HCT116 (cell line): ENCODE measurements around the gene GAL. TPM values are rescaled to one million over a fixed set of nuclear protein-coding genes. Genes with fewer than 3 reads are reported as not detected.

Experiments
- ATAC-seq: fragments of 200-7000 bp; cut with Tn5 transposase; 2 replicates; pipeline ENCODE4 v1.9.1; 2020; ENCODE audit warnings: mild to moderate bottlenecking, moderate library complexity
- BruUV-seq: library from RNA; stranded (reverse); fragments of 400-500 nt; replicated peaks from 2 replicates; lab custom pipeline; 2021; lab: Mats Ljungman, UMichigan
- CTCF ChIA-PET: fragments of 300-600 bp; sonication (Branson Sonifier 250); formaldehyde crosslinking; loops from one replicate; lab custom pipeline; 2021; ENCODE audit warnings: antibody characterized with exemption; lab: Charles Lee
- POLR2A ChIA-PET: fragments of 300-600, 350-600 bp; sonication (Branson Sonifier 250); formaldehyde crosslinking; loops from one replicate; lab custom pipeline; 2021; ENCODE audit warnings: antibody characterized with exemption; lab: Charles Lee
- RAD21 ChIA-PET, 2 experiments: fragments of 300-600 bp; sonication (Branson Sonifier 250); formaldehyde crosslinking; loops; one replicate each; lab custom pipeline; 2023; ENCODE audit warnings: low total read pairs in 2 of 2; ENCODE audit not compliant: uncharacterized antibody in 2 of 2, unreplicated experiment in 2 of 2, low non-redundant PET in 1 of 2; lab: Charles Lee
- DNase-seq: peaks from one replicate; pipeline ENCODE4 v3.0.0-alpha.2; 2010; ENCODE audit warnings: low read depth, low spot score
- H2AFZ ChIP-seq: fragments of 200-600 bp; shearing (Covaris generic), sonication (generic); 2 replicates; pipeline ENCODE4 v1.6.1; 2017; ENCODE audit warnings: low read depth, mixed run types, mixed read lengths, antibody characterized with exemption, low read length; ENCODE audit not compliant: poor library complexity, severe bottlenecking
- H3K27ac ChIP-seq: 2 replicates; pipeline ENCODE4 v1.5.1; 2012; ENCODE audit warnings: low read depth, low read length
- H3K27me3 ChIP-seq: fragments of 200-600 bp; sonication (generic); 2 replicates; pipeline ENCODE4 v1.6.1; 2016; ENCODE audit warnings: mixed run types, low read length, mixed read lengths; ENCODE audit not compliant: insufficient read depth
- H3K36me3 ChIP-seq, 2 experiments: fragments of 200-500 bp in 1 of 2; fragments of 200-600 bp in 1 of 2; sonication (Bioruptor generic) in 1 of 2; sonication (generic) in 1 of 2; 2 replicates each; pipeline versions ENCODE4 v1.5.1 to v1.6.1; 2014 to 2016; ENCODE audit warnings: low read length in 2 of 2, inconsistent platforms in 1 of 2, mixed read lengths in 1 of 2, mixed run types in 1 of 2; ENCODE audit not compliant: insufficient read depth in 2 of 2, control insufficient read depth in 1 of 2
- H3K4me1 ChIP-seq, 2 experiments: fragments of 200-600 bp in 1 of 2; sonication (generic) in 1 of 2; 2 replicates each; pipeline versions ENCODE4 v1.5.1 to v1.6.1; 2012 to 2017; ENCODE audit warnings: low read length in 2 of 2, inconsistent platforms in 1 of 2, mild to moderate bottlenecking in 1 of 2, mixed read lengths in 1 of 2, mixed run types in 1 of 2, moderate library complexity in 1 of 2; ENCODE audit not compliant: insufficient read depth in 2 of 2, control insufficient read depth in 1 of 2
- H3K4me2 ChIP-seq: fragments of 200-600 bp; sonication (generic); 2 replicates; pipeline ENCODE4 v1.6.1; 2017; ENCODE audit warnings: mixed run types, low read length, mixed read lengths
- H3K4me3 ChIP-seq, 2 experiments: fragments of 200-600 bp in 1 of 2; sonication (generic) in 1 of 2; replicated peaks in 1 of 2; 2 replicates each; pipeline ENCODE4 v1.5.1; 2011 to 2016; ENCODE audit warnings: low read length in 2 of 2, control low read depth in 1 of 2, low read depth in 1 of 2, mild to moderate bottlenecking in 1 of 2, mixed read lengths in 1 of 2, mixed run types in 1 of 2
- H3K79me2 ChIP-seq: fragments of 200-600 bp; sonication (generic); 2 replicates; pipeline ENCODE4 v1.6.1; 2017; ENCODE audit warnings: mild to moderate bottlenecking, mixed run types, low read length, moderate library complexity, mixed read lengths; ENCODE audit not compliant: insufficient read depth
- H3K9ac ChIP-seq: fragments of 200-600 bp; sonication (generic); 2 replicates; pipeline ENCODE4 v1.6.1; 2016; ENCODE audit warnings: low read length, mixed read lengths
- H3K9me2 ChIP-seq: fragments of 200-600 bp; sonication (generic), shearing (Covaris generic); 2 replicates; pipeline ENCODE4 v1.6.1; 2017; ENCODE audit warnings: mixed run types, mild to moderate bottlenecking, moderate library complexity; ENCODE audit not compliant: insufficient read depth
- H3K9me3 ChIP-seq, 2 experiments: fragments of 200-500 bp in 1 of 2; fragments of 200-600 bp in 1 of 2; sonication (Bioruptor generic) in 1 of 2; sonication (generic) in 1 of 2; 2 replicates each; pipeline ENCODE4 v1.6.1; 2014 to 2017; ENCODE audit warnings: low read length in 2 of 2, mixed read lengths in 2 of 2, inconsistent platforms in 1 of 2, low read depth in 1 of 2, mild to moderate bottlenecking in 1 of 2, mixed run types in 1 of 2, moderate library complexity in 1 of 2; ENCODE audit not compliant: control insufficient read depth in 1 of 2, insufficient read depth in 1 of 2
- H4K20me1 ChIP-seq: fragments of 200-600 bp; sonication (generic), shearing (Covaris generic); 2 replicates; pipeline ENCODE4 v1.6.1; 2017; ENCODE audit warnings: mixed run types, mild to moderate bottlenecking, moderate library complexity; ENCODE audit not compliant: insufficient read depth
- EGR1 ChIP-seq: IDR thresholded peaks from 2 replicates; pipeline ENCODE4 v1.6.1; 2012; ENCODE audit warnings: low read depth
- ELF1 ChIP-seq: IDR thresholded peaks from 2 replicates; pipeline ENCODE4 v1.6.1; 2012; ENCODE audit warnings: low read depth, borderline replicate concordance
- JUND ChIP-seq: IDR thresholded peaks from 2 replicates; pipeline ENCODE4 v1.6.1; 2012
- MAX ChIP-seq: IDR thresholded peaks from 2 replicates; pipeline ENCODE4 v1.6.1; 2012
- POLR2A ChIP-seq: IDR thresholded peaks from 2 replicates; pipeline ENCODE4 v1.7.0; 2011; ENCODE audit warnings: borderline replicate concordance; ENCODE audit not compliant: insufficient read depth, insufficient read length; ENCODE audit errors: extremely low read depth
- RAD21 ChIP-seq: IDR thresholded peaks from 2 replicates; pipeline ENCODE4 v1.6.1; 2012; ENCODE audit warnings: low read depth, mild to moderate bottlenecking
- TCF7L2 ChIP-seq: IDR thresholded peaks from 2 replicates; pipeline ENCODE4 v1.7.0; 2011; ENCODE audit warnings: borderline replicate concordance, inconsistent platforms; ENCODE audit not compliant: insufficient read depth, insufficient read length; ENCODE audit errors: extremely low read depth
- ZFX ChIP-seq: fragments of 450-650 bp; IDR thresholded peaks from 2 replicates; pipeline ENCODE4 v1.6.1; 2017
- ZNF274 ChIP-seq: fragments of 200-500 bp; sonication (Bioruptor generic); IDR thresholded peaks from 2 replicates; pipeline ENCODE4 v1.6.1; 2014; ENCODE audit warnings: mild to moderate bottlenecking, low read depth, low read length, inconsistent platforms
- intact Hi-C: fragments of 100-400 bp; cut with micrococcal nuclease; formaldehyde crosslinking; loops from 2 replicates; pipeline ENCODE4 v1.10.0; 2022
- total RNA-seq: library from RNA; stranded (reverse); gene quantifications from one replicate; pipeline ENCODE4 v1.2.1, GENCODE V29; 2021; ENCODE audit not compliant: unreplicated experiment
- TF ChIP-seq, protein P1 (sequence below): IDR thresholded peaks from 2 replicates; pipeline ENCODE4 v1.6.1; 2012
- TF ChIP-seq, protein P2 (sequence below), 3 experiments: fragments of 200-600 bp in 1 of 3; sonication (generic) in 1 of 3; IDR thresholded peaks in 2 of 3; conservative IDR thresholded peaks in 1 of 3; 2 replicates each; pipeline ENCODE4 v1.5.1; 2012 to 2017; ENCODE audit warnings: low read depth in 2 of 3, low read length in 2 of 3, antibody characterized with exemption in 1 of 3, borderline replicate concordance in 1 of 3, control low read depth in 1 of 3, mild to moderate bottlenecking in 1 of 3, mixed read lengths in 1 of 3, mixed run types in 1 of 3, moderate library complexity in 1 of 3; ENCODE audit not compliant: insufficient read depth in 1 of 3

The GAL gene
- total RNA-seq, 1 experiment from 2014 or later: 83.1 TPM

GRCh38 chr11:68687311-68687710 lies 3.0 kb downstream of the GAL start:
- H3K27ac ChIP-seq: no peak overlapping the region
- H4K20me1 ChIP-seq: no peaks in the 10 kb centered on the region
- H3K27me3 ChIP-seq: no peaks in the 10 kb centered on the region
- no peak for ATAC-seq
- H3K4me2 ChIP-seq: no peak overlapping the region
- CTCF ChIA-PET: no interaction called here
- no peak for TF ChIP-seq ELF1
- no peaks in the 10 kb centered on the region for H3K9me3 ChIP-seq
- intact Hi-C loops: no loop called here
- H3K36me3 ChIP-seq: peaks cover 0 to 24% of the 10 kb centered on the region in 2 experiments; a peak in 1 of 4 replicates
- peaks cover 5 to 31% of the 10 kb centered on the region in 2 experiments; a peak in 3 of 4 replicates for H3K4me1 ChIP-seq
- no peak for DNase-seq
- no peaks in the 10 kb centered on the region for H3K9me2 ChIP-seq
- RAD21 ChIA-PET: no interaction called here
- peaks cover 10% of the 10 kb centered on the region; the same call in 1 of the 2 replicates for H3K79me2 ChIP-seq
- H2AFZ ChIP-seq: no peak overlapping the region
- POLR2A ChIA-PET: no interaction called here
- no peak overlapping the region for H3K4me3 ChIP-seq
- no peak overlapping the region for H3K9ac ChIP-seq
- no TSS peak for BruUV-seq

DNA sequence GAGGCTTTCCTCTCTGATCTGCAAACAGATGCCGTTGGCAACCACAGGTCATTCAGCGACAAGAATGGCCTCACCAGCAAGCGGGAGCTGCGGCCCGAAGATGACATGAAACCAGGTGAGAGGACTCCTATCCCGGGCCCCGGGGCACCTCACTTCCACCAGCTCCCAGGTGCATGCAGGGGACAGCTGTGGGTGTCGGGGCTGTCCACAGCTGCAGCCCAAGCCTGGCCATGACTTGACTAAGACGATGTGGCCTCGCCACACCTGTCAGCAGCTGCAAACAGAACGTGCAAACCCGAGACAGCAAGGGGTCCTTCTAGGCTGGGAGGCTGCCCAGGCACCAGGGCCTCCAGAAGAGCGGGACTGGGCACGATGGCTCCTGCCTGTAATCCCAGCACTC lies 3.6 kb downstream of the GAL start:
- TF ChIP-seq POLR2A (no peak), EGR1 (no peak), TCF7L2 (no peak), JUND (no peak), RAD21 (no peak), MAX (no peak), ZNF274 (no peak), ZFX (no peak)
- TF ChIP-seq, protein P1, sequence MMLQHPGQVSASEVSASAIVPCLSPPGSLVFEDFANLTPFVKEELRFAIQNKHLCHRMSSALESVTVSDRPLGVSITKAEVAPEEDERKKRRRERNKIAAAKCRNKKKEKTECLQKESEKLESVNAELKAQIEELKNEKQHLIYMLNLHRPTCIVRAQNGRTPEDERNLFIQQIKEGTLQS: no peak
- TF ChIP-seq, protein P2, sequence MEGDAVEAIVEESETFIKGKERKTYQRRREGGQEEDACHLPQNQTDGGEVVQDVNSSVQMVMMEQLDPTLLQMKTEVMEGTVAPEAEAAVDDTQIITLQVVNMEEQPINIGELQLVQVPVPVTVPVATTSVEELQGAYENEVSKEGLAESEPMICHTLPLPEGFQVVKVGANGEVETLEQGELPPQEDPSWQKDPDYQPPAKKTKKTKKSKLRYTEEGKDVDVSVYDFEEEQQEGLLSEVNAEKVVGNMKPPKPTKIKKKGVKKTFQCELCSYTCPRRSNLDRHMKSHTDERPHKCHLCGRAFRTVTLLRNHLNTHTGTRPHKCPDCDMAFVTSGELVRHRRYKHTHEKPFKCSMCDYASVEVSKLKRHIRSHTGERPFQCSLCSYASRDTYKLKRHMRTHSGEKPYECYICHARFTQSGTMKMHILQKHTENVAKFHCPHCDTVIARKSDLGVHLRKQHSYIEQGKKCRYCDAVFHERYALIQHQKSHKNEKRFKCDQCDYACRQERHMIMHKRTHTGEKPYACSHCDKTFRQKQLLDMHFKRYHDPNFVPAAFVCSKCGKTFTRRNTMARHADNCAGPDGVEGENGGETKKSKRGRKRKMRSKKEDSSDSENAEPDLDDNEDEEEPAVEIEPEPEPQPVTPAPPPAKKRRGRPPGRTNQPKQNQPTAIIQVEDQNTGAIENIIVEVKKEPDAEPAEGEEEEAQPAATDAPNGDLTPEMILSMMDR (IDR thresholded peaks at IDR 0.05 in 2 of 3, conservative IDR thresholded peaks at IDR 0.05 in 1 of 3; ENCODE audit: borderline replicate concordance in 1 of 3, insufficient read depth in 1 of 3, low read depth in 2 of 3, low read length in 2 of 3): no peak
- Histone ChIP-seq H3K9me3 (no peaks in the 10 kb centered on the region), H3K36me3 (peaks cover 0 to 24% of the 10 kb centered on the region in 2 experiments; a peak in 1 of 4 replicates), H4K20me1 (no peaks in the 10 kb centered on the region), H3K4me2 (no peak overlapping the region), H2AFZ (no peak overlapping the region), H3K4me3 (no peak overlapping the region), H3K27me3 (no peaks in the 10 kb centered on the region), H3K79me2 (peaks cover 10% of the 10 kb centered on the region; the same call in 1 of the 2 replicates), H3K4me1 (peaks cover 3 to 24% of the 10 kb centered on the region in 2 experiments; a peak in 3 of 4 replicates), H3K27ac (no peak overlapping the region), H3K9ac (no peak overlapping the region), H3K9me2 (no peaks in the 10 kb centered on the region)
- BruUV-seq: no TSS peak
- intact Hi-C loops: no loop called here
- ATAC-seq (no peak), DNase-seq (no peak)
- ChIA-PET POLR2A (no interaction called here), RAD21 (no interaction called here), CTCF (no interaction called here)
